Myocyte (in vitro differentiated cells): ENCODE results near the gene RDH12. TPM values are rescaled to one million over a fixed set of nuclear protein-coding genes. Genes with fewer than 3 reads are reported as not detected.
A peak's percentile ranks its signal among the peaks of the same experiment; 100 is the strongest.
"Not testable (repeated sequence)": the region's sequence is repeated elsewhere in the genome, so short reads cannot be mapped to it uniquely, and the experiment has no call there.

Experiments used
- DNase-seq: peaks from one replicate; pipeline ENCODE4 v3.0.0-alpha.2; 2012; ENCODE audit warnings: low read depth
- total RNA-seq: library from RNA; depleted of rRNA; stranded (reverse); fragments of >200 nt; gene quantifications from 2 replicates; pipeline ENCODE4 v1.2.3, GENCODE V29; 2014

Gene RDH12
- total RNA-seq, 1 donor from 2014 or later = not detected

GRCh38 chr14:67704484-67705089 lies 2.9 kb downstream of the RDH12 start:
- peak; percentile 64 for DNase-seq

DNA sequence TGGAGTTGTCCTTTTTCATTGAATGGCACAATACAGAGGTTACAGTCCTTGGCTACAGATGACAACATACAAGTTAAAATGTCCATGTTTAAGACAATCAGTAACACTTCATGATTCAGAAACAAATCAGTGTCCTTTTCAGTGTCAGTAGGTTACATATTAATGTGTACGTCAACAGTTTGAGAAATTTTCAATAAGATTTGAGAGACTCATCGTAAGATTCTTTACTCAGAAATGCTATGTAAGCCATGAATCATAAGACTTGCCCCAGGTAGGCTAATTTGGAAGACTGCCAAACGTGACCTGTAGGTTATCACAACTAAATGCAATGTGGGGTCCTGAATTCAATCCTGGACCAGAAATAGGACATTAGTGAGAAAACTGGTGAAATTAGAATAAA lies 3.5 kb downstream of the RDH12 start:
- no peak for DNase-seq

DNA sequence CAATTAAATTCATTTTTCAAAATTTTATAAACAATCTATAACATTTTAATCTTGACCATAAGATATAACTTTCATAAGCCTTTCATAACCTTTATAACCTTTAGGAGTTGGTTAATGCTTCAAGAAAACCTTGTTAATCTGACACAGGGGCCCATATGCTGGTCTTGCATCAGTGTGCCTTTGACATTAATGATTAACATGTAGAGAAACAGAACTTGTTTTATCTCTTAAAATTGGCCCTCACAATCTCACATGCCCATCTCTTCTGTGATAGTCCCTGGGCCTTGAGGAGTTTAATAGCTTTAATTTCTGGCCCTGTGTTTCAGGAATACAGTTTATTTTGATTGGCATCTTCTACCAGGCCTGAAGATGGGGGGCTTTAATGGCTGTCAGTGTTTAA lies 7.7 kb downstream of the RDH12 start:
- not testable (repeated sequence) for DNase-seq

GRCh38 chr14:67709796-67710195 lies 8.1 kb downstream of the RDH12 start:
- DNase-seq = not testable (repeated sequence)

DNA sequence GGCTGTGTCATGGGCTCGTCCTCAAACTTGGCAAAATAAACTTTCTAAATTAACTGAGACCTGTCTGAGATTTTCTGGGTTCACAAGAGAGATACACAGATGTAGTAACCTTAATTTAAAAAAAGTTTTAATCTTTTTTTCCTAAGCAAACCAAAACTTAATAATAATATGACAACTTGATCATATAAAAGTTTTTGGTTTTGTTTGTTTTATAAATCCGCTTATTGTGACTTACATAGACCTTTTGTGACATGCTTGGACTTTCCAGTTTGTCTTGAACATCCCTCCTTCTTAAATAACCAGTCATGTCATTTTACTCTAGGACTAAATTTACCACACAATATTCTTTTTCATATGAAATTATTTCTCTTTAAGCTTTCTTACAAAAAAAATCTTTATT lies 8.5 kb downstream of the RDH12 start:
- DNase-seq = no peak

GRCh38 chr14:67717048-67717447 lies 15.4 kb downstream of the RDH12 start:
- no peak for DNase-seq

DNA sequence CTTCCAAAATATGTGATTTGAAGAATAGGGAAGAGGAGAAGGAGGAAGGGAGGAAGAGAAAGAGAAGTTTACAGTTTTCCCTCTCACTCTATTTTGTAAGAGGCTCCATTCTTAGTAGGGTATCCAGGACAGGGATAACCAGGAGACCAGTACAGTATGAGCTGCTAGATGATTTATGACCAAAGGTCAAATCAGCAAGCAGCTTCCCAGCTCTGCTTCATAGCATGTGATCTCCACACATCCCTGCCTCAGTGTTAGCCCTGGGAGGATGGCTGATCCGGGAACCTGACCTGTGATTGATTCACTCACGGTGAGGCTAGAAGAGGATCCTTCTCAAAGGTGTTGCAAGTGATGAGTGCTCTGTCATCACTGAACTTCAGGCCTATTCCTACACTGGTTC lies 16.6 kb downstream of the RDH12 start:
- no peak for DNase-seq

GRCh38 chr14:67719385-67719784 lies 17.7 kb downstream of the RDH12 start:
- DNase-seq = not testable (repeated sequence)

DNA sequence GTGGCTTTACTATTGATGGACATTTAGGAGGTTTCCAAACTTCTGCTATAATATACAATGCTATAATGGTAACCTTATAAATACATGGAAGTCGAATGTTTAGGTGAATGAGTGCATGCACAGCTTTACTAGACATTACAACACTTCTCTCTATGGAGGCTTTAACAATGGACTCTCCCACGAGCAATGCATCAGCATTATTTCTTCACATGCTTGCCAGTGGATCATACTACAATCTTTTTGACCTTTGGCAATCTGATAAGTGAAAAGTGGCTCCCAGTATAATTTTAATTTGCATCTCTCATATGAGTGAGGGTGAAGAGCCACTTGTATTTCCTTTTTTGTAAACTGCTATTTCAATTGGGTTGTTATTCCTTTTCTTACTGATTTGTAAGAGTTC lies 18.2 kb downstream of the RDH12 start:
- DNase-seq = no peak

- no peak for DNase-seq
These were observed 20.2 kb downstream of the RDH12 start for GRCh38 chr14:67721875-67722274.

- DNase-seq = peak; percentile 50
These were observed 20.6 kb downstream of the RDH12 start for GRCh38 chr14:67722293-67722692.

GRCh38 chr14:67725171-67725570 lies 23.5 kb downstream of the RDH12 start:
- DNase-seq = no peak

DNA sequence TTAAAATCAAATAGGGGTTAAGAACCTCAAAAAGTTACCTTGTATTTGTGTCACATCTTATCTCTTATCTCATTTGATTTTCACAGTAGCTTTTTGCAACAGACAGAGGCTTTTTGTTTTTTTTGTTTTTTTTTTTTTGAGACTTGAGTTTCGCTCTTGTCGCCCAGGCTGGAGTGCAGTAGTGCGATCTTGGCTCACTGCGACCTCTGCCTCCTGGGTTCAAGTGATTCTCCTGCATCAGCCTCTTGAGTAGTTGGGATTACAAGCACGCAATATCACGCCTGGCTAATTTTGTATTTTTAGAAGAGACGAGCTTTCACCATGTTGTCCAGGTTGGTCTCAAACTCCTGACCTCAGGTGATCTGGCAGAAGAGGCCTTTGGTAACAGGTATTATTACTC lies 25.7 kb downstream of the RDH12 start:
- DNase-seq = no peak

GRCh38 chr14:67728258-67728657 lies 26.6 kb downstream of the RDH12 start:
- no peak for DNase-seq

DNA sequence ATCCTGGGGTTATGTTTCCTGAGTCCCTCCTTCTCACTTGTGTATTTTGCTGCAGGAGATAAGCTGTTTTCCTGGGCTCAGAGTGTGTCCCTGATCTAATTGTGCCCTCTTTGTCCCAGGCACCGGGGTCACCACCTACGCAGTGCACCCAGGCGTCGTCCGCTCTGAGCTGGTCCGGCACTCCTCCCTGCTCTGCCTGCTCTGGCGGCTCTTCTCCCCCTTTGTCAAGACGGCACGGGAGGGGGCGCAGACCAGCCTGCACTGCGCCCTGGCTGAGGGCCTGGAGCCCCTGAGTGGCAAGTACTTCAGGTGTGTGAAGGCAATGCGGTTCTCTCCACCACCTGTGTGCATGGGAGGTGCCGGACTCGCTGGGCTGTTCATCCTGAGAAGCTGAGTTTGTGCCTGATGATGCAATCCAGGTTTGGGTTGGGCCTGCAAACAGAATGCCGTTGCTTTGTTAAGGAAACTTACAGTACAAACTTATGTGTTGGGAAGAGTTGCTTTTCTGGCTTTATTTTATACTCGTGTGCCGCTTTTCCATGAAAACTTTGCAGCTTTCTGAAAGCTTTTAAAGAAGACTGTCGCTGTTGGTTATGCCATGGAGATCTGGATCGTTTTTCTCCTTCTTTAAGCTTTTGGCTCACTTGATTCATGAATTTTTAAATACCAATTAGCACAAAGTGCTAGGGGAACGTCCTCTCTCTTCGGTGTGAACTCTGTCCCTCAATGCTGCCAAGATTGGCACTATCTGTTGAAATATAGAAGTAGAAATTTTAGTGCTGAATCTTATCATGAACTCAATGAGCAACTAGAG lies 27.6 kb downstream of the RDH12 start:
- no peak for DNase-seq

- peak; percentile 93 for DNase-seq
These were observed 31.9 kb downstream of the RDH12 start for GRCh38 chr14:67733616-67734015.

- DNase-seq = no peak
These were observed 33.0 kb downstream of the RDH12 start for GRCh38 chr14:67734675-67735074.

GRCh38 chr14:67735336-67736147 lies 33.9 kb downstream of the RDH12 start:
- DNase-seq = no peak

DNA sequence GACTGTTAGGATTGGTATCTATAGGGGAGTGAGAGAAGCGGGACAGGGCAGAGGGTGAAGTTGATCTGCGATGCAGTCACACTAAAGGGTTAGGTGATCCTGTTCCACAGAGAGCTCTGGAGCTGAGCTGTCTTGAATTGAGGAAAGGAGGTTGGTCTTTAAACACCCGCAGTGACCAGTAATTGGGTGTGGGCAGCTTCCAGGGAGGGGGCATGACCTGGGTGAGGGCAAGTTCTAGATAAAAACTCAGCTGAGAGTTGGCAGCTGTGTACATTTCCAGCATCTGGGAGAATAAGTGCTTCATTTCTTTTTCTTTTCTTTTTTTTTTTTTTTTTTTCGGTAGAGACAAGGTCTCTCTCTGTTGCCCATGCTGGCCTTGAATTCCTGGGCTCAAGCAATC lies 35.1 kb downstream of the RDH12 start:
- DNase-seq = no peak

- peak; percentile 87 for DNase-seq
These were observed 37.2 kb downstream of the RDH12 start for GRCh38 chr14:67738740-67739504.

DNA sequence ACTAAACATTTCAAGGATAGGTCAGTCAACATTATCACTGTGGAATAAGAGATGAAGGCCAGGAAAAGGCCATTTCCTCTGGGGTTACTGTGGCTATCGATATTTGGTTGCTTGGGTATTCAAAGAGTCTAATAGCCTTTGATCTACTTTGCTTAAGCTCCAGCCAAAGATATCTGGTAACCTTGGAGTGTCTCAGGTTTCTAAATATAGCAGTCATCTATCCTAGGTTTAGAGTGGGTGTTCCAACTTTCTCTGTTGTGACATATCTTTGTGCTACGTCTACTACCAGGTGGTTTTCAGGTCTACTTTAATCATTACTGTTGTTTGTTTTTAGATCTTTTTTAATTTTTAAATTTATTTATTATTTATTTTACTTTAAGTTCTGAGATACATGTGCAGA lies 42.4 kb downstream of the RDH12 start:
- no peak for DNase-seq
